NT2/D1 (cell line): Measurements from ENCODE around the gene AQP1.
A peak's percentile ranks its signal among the peaks of the same experiment; 100 is the strongest.

ENCODE experiments used
- DNase-seq: peaks from one replicate; pipeline ENCODE4 v3.0.0-alpha.2; 2011; ENCODE audit warnings: low read depth, low spot score
- H3K27me3 ChIP-seq: 2 replicates; pipeline ENCODE4 v1.6.0; 2011; ENCODE audit warnings: mild to moderate bottlenecking; ENCODE audit not compliant: insufficient read length, insufficient read depth
- H3K36me3 ChIP-seq: 2 replicates; pipeline ENCODE4 v1.6.1; 2011; ENCODE audit warnings: mild to moderate bottlenecking, low read length, mixed read lengths; ENCODE audit not compliant: insufficient read depth, insufficient read length
- H3K4me1 ChIP-seq: 2 replicates; pipeline ENCODE4 v1.5.1; 2011; ENCODE audit not compliant: insufficient read depth, insufficient read length
- H3K4me3 ChIP-seq: 2 replicates; pipeline ENCODE4 v1.5.1; 2011; ENCODE audit warnings: low read depth; ENCODE audit not compliant: insufficient read length
- H3K9ac ChIP-seq: 2 replicates; pipeline ENCODE4 v1.6.0; 2011; ENCODE audit warnings: low read depth; ENCODE audit not compliant: insufficient read length
- H3K9me3 ChIP-seq: 2 replicates; pipeline ENCODE4 v1.5.1; 2011; ENCODE audit warnings: mild to moderate bottlenecking, low read length; ENCODE audit not compliant: insufficient read depth
- SUZ12 ChIP-seq: IDR thresholded peaks from 2 replicates; pipeline ENCODE4 v1.6.1; 2011; ENCODE audit not compliant: insufficient read length, insufficient read depth; ENCODE audit errors: extremely low read depth
- YY1 ChIP-seq: IDR thresholded peaks from 2 replicates; pipeline ENCODE4 v1.6.1; 2011; ENCODE audit not compliant: insufficient read length, insufficient read depth
- ZNF274 ChIP-seq: IDR thresholded peaks from 2 replicates; pipeline ENCODE4 v1.6.1; 2011; ENCODE audit warnings: mild to moderate bottlenecking, low read depth, low read length

Gene AQP1

DNA sequence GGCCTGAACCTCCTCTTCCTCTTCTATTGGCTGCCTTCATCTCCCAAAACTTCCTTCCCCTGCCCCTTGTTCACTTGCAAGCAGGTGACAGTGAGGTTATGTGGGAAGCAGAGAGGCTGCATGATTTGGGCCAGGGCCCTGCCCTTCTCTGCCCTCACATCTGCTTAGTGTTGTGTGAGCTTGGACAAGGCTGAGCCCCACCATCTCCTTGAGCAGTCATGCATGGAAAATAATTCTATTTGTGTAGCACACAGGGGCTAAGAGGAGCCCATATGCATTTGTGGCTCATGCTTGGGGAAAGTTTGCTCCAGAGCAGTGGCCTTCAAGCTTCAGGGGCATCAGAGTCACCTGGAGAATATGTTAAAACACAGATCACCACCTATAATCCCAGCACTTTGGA, 26.8 kb upstream of the AQP1 start:
- peaks cover 38% of the 10 kb centered on the region for H3K4me1 ChIP-seq
- H3K9ac ChIP-seq = no peak overlapping the region
- H3K9me3 ChIP-seq = no peaks in the 10 kb centered on the region
- TF ChIP-seq ZNF274 (no peak), SUZ12 (no peak), YY1 (no peak)
- H3K27me3 ChIP-seq = no peaks in the 10 kb centered on the region
- no peak for DNase-seq
- H3K4me3 ChIP-seq = no peak overlapping the region
- peaks cover 7% of the 10 kb centered on the region for H3K36me3 ChIP-seq

GRCh38 chr7:30886608-30887011, 25.0 kb upstream of the AQP1 start:
- Histone ChIP-seq H3K9ac (no peak overlapping the region), H3K4me1 (peaks cover 26% of the 10 kb centered on the region), H3K36me3 (peaks cover 7% of the 10 kb centered on the region), H3K4me3 (no peak overlapping the region), H3K27me3 (no peaks in the 10 kb centered on the region), H3K9me3 (0 out of 2 replicates have a peak, but pooled peaks cover 6% of the 10 kb centered on the region)
- TF ChIP-seq YY1 (no peak), ZNF274 (no peak), SUZ12 (no peak)
- DNase-seq = no peak

- peaks cover 7% of the 10 kb centered on the region for H3K36me3 ChIP-seq
- H3K9ac ChIP-seq = peak overlapping the region; percentile 14
- H3K4me3 ChIP-seq = no peak overlapping the region
- peaks cover 23% of the 10 kb centered on the region for H3K4me1 ChIP-seq
- TF ChIP-seq ZNF274 = no peak
- DNase-seq = no peak
- H3K27me3 ChIP-seq = no peaks in the 10 kb centered on the region
- H3K9me3 ChIP-seq = 0 out of 2 replicates have a peak, but pooled peaks cover 6% of the 10 kb centered on the region
Observed at GRCh38 chr7:30887464-30887872, 24.2 kb upstream of the AQP1 start.

DNA sequence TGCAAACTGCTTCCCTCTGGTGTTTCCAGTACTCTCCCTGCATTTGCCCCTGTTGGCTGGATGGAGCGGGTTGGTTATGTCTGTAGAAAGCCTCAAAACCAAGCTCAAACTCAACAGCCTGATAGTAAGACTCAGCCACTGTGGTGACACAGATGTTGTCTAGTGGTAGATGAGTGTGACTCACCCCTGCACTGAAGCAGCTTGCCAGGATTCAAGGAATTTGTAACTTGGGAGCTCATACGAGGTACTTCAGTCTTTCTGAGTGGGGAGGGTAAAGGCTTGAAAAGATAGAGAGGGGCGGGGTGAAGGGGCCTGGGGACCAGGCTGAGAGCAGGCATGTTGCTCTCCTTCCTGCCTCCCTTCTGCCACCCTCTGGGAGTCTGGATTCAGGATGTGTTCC, 22.9 kb upstream of the AQP1 start:
- TF ChIP-seq SUZ12 = no peak
- TF ChIP-seq ZNF274 = no peak
- TF ChIP-seq YY1 = no peak
- Histone ChIP-seq H3K9me3 (0 out of 2 replicates have a peak, but pooled peaks cover 6% of the 10 kb centered on the region), H3K27me3 (no peaks in the 10 kb centered on the region), H3K4me1 (peaks cover 18% of the 10 kb centered on the region), H3K9ac (no peak overlapping the region), H3K36me3 (peaks cover 7% of the 10 kb centered on the region), H3K4me3 (no peak overlapping the region)
- peak; percentile 30 for DNase-seq

DNA sequence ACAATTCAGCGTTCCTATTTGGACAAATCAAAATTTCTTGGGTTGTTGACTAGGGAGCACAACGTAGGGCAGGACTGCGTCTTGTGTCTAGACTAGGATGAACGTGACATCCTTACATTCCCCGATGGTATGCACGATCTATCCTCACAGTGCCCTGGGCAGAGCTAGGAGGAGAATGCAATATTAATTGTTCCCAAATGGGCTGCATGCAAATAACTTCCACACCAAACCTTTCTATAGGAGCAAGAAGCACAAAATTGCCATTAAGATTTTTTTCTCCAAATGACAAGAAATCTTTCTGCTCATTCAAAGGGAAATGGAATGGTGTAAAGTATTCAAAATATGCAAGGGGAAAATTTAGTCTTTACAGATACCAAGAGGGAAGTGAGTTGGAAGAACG, 21.4 kb upstream of the AQP1 start:
- Histone ChIP-seq H3K36me3 (peaks cover 7% of the 10 kb centered on the region), H3K27me3 (no peaks in the 10 kb centered on the region), H3K4me1 (peaks cover 16% of the 10 kb centered on the region), H3K4me3 (no peak overlapping the region), H3K9me3 (0 out of 2 replicates have a peak, but pooled peaks cover 6% of the 10 kb centered on the region), H3K9ac (no peak overlapping the region)
- no peak for DNase-seq
- no peak for TF ChIP-seq ZNF274
- no peak for TF ChIP-seq SUZ12
- TF ChIP-seq YY1 = no peak

DNA sequence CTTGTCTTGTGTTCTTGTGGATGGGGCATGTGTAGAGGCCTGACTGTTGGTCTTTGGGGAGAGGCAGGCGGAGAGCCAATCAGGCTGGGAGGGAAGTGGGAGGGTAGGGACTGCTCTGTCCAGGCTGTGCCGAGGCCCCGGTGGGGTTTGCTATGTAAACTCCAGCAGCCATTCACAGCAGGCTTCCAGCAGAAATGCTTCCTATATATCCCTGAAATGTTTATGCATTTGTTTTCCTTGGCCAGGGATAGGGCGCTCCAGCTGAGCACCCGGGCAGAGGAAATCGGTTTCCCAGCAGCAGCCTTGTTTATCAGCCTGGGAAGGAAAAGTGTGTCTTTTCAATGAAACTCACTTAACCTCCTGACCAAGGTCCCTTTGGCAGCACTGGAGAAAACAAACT, 18.3 kb upstream of the AQP1 start:
- no peak overlapping the region for H3K4me3 ChIP-seq
- no peaks in the 10 kb centered on the region for H3K36me3 ChIP-seq
- no peaks in the 10 kb centered on the region for H3K27me3 ChIP-seq
- 0 out of 2 replicates have a peak, but pooled peaks cover 6% of the 10 kb centered on the region for H3K9me3 ChIP-seq
- DNase-seq = no peak
- TF ChIP-seq YY1 (no peak), SUZ12 (no peak), ZNF274 (no peak)
- no peak overlapping the region for H3K9ac ChIP-seq
- H3K4me1 ChIP-seq = peaks cover 7% of the 10 kb centered on the region

DNA sequence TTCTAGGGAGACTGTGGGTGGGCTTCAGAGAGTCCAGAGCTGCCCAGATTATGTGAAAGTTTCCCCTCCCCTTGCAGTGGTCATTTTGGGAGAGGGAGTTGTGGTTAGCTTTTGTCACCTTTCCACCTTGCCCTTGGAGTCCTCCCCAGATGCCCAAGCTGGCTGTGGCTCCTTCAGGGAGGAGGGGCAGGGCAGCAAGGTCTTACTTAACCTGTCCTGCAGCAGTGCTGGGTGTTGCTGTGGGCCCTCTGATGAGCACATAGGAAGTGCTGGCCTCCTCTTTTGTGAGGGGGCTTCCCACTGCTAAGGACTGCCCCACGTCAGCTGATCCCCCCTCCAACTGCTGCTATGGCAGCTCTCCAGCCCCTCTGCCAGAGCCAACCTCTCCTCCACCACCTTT, 17.6 kb upstream of the AQP1 start:
- H3K9me3 ChIP-seq = 0 out of 2 replicates have a peak, but pooled peaks cover 6% of the 10 kb centered on the region
- H3K9ac ChIP-seq = no peak overlapping the region
- no peak for TF ChIP-seq SUZ12
- no peak for TF ChIP-seq ZNF274
- no peak for TF ChIP-seq YY1
- H3K4me1 ChIP-seq = peaks cover 7% of the 10 kb centered on the region
- H3K27me3 ChIP-seq = no peaks in the 10 kb centered on the region
- DNase-seq = no peak
- H3K36me3 ChIP-seq = no peaks in the 10 kb centered on the region
- no peak overlapping the region for H3K4me3 ChIP-seq

DNA sequence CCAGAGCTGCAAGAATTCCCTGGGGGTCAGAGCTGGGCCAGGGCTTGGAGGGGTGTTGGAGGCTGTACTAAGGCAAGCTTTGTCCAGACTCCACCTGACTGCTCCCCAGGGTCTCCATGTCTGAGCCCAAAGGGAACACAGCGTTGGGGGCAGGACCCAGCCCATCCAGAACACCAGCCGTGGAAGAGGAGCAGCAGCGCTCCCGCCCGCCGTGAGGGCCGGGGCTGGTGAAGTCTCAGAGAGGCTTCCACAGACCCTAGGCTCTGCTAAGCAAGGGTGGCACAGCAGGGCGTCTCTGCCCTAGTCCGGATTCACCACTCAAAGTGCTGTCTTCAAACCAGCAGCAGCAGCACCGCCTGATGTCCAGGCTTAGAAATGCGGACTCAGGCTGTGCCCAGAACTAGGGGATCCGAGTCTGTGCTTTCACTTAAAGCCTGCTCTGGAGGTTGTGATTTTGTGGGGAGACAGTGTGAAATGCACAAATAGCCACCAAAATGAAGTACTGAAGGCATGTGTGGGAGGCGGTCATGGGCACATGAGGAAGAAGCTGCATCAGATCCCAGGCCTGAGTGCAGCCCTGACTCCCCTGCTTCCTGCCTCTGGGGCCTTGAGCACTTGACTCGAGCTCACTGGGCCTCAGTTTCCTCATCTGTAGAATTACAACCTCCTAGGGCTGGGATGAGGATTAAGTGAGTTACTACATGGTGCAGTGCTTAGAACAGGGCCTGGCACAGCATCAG, 16.6 kb upstream of the AQP1 start:
- no peak overlapping the region for H3K9ac ChIP-seq
- H3K9me3 ChIP-seq = 0 out of 2 replicates have a peak, but pooled peaks cover 6% of the 10 kb centered on the region
- no peak for DNase-seq
- no peak overlapping the region for H3K4me3 ChIP-seq
- TF ChIP-seq ZNF274 (no peak), YY1 (no peak), SUZ12 (no peak)
- peaks cover 12% of the 10 kb centered on the region for H3K4me1 ChIP-seq
- no peaks in the 10 kb centered on the region for H3K36me3 ChIP-seq
- H3K27me3 ChIP-seq = no peaks in the 10 kb centered on the region
